GM19035 (cell line): ENCODE results near the gene FBXL17.

ENCODE experiments used
- ATAC-seq: cut with Tn5 transposase; IDR thresholded peaks from one replicate; pipeline ENCODE4 v1.9.1; 2021; ENCODE audit not compliant: unreplicated experiment

Gene FBXL17

GRCh38 chr5:107871023-107871422 is 510.9 kb downstream of the FBXL17 start:
- no peak for ATAC-seq

- no peak for ATAC-seq
Observed at GRCh38 chr5:107869438-107870115, 512.3 kb downstream of the FBXL17 start.

- no peak for ATAC-seq
Observed at GRCh38 chr5:107868650-107869409, 513.1 kb downstream of the FBXL17 start.

- no peak for ATAC-seq
Observed at GRCh38 chr5:107867266-107867665, 514.6 kb downstream of the FBXL17 start.

- no peak for ATAC-seq
Observed at GRCh38 chr5:107864793-107865192, 517.1 kb downstream of the FBXL17 start.

GRCh38 chr5:107863125-107863524 is 518.8 kb downstream of the FBXL17 start:
- no peak for ATAC-seq

- no peak for ATAC-seq
Observed at GRCh38 chr5:107861565-107861964, 520.3 kb downstream of the FBXL17 start.

- ATAC-seq = no peak
Observed at GRCh38 chr5:107860044-107860443, 521.9 kb downstream of the FBXL17 start.

- ATAC-seq = no peak
Observed at GRCh38 chr5:107858788-107859187, 523.1 kb downstream of the FBXL17 start.

- no peak for ATAC-seq
Observed at GRCh38 chr5:107858324-107858723, 523.6 kb downstream of the FBXL17 start.

- ATAC-seq = no peak
Observed at GRCh38 chr5:107857785-107858184, 524.1 kb downstream of the FBXL17 start.

- no peak for ATAC-seq
Observed at GRCh38 chr5:107855171-107855570, 526.7 kb downstream of the FBXL17 start.

- ATAC-seq = no peak
Observed at GRCh38 chr5:107853696-107854095, 528.2 kb downstream of the FBXL17 start.

GRCh38 chr5:107853031-107853430 is 528.9 kb downstream of the FBXL17 start:
- ATAC-seq = no peak

- ATAC-seq = no peak
Observed at GRCh38 chr5:107849118-107849517, 532.8 kb downstream of the FBXL17 start.

- ATAC-seq = no peak
Observed at GRCh38 chr5:107840592-107840991, 541.3 kb downstream of the FBXL17 start.

GRCh38 chr5:107840161-107840560 is 541.7 kb downstream of the FBXL17 start:
- no peak for ATAC-seq

GRCh38 chr5:107835096-107835495 is 546.8 kb downstream of the FBXL17 start:
- ATAC-seq = no peak

- ATAC-seq = no peak
Observed at GRCh38 chr5:107832746-107833145, 549.2 kb downstream of the FBXL17 start.

- no peak for ATAC-seq
Observed at GRCh38 chr5:107831612-107832395, 550.1 kb downstream of the FBXL17 start.

- ATAC-seq = no peak
Observed at GRCh38 chr5:107830750-107831149, 551.1 kb downstream of the FBXL17 start.
